ENCODE data around the gene PIGR. TPM values are rescaled to one million over a fixed set of nuclear protein-coding genes. Genes with fewer than 3 reads are reported as not detected.

Gene PIGR
- total RNA-seq, 1 experiment from 2014 or later = not detected

GRCh38 chr1:206886831-206887230, 59.4 kb downstream of the PIGR start:
- Histone ChIP-seq H4K8ac (replicated peaks; ENCODE audit: insufficient read length, low read depth, low read length) (no peak overlapping the region), H3K9me3 (ENCODE audit: control insufficient read depth, low read depth, low read length) (no peaks in the 10 kb centered on the region), H2AFZ (ENCODE audit: low read length) (no peak overlapping the region), H2BK15ac (ENCODE audit: low read depth, low read length) (no peak overlapping the region), H2AK5ac (ENCODE audit: insufficient read length, low read length) (no peak overlapping the region), H2BK12ac (ENCODE audit: insufficient read length, low read depth, low read length) (no peak overlapping the region), H3K4me2 (ENCODE audit: insufficient read depth, insufficient read length, low read length) (no peak overlapping the region), H3K23ac (ENCODE audit: insufficient read length, low read depth, low read length) (no peak overlapping the region), H3T11ph (ENCODE audit: low read length) (no peak overlapping the region), H4K20me1 (ENCODE audit: control insufficient read depth, insufficient read depth, insufficient read length) (no peaks in the 10 kb centered on the region), H3K4ac (ENCODE audit: low read depth, low read length) (no peak overlapping the region), H3K27ac (ENCODE audit: insufficient read length, low read depth, low read length) (no peak overlapping the region), H3K18ac (ENCODE audit: insufficient read length, low read depth, low read length) (no peak overlapping the region), H3K27me3 (ENCODE audit: insufficient read depth, low read length) (no peaks in the 10 kb centered on the region), H2BK20ac (ENCODE audit: low read depth, low read length, poor library complexity, severe bottlenecking) (no peak overlapping the region), H4K5ac (ENCODE audit: insufficient read length, low read depth, low read length) (no peak overlapping the region), H3K79me2 (ENCODE audit: insufficient read depth, low read length) (no peaks in the 10 kb centered on the region), H2BK120ac (ENCODE audit: low read depth, low read length, poor library complexity, severe bottlenecking) (no peak overlapping the region), H2BK5ac (ENCODE audit: insufficient read length, low read length) (no peak overlapping the region), H3K56ac (ENCODE audit: insufficient read length, low read depth, low read length) (no peak overlapping the region), H4K91ac (ENCODE audit: insufficient read length, low read depth, low read length) (no peak overlapping the region), H3K79me1 (ENCODE audit: insufficient read depth, low read depth, low read length, poor library complexity, severe bottlenecking) (no peaks in the 10 kb centered on the region), H3K4me1 (ENCODE audit: insufficient read depth, low read length) (peaks cover 6% of the 10 kb centered on the region), H3K23me2 (ENCODE audit: insufficient read length, low read depth, low read length, poor library complexity, severe bottlenecking) (no peaks in the 10 kb centered on the region), H3K9ac (ENCODE audit: extremely low read depth, insufficient read length, low read length) (no peak overlapping the region), H3K14ac (ENCODE audit: insufficient read depth, low read length) (no peak overlapping the region)
- Mint-ChIP-seq H3K27ac (no peak overlapping the region), H3K9me3 (peaks cover 0 to 3% of the 10 kb centered on the region in 2 experiments; a peak in 2 of 5 replicates), H3K36me3 (ENCODE audit: insufficient read depth in 1 of 3, low read depth in 3 of 3) (no peaks in the 10 kb centered on the region), H3K4me3 (no peak overlapping the region), H3K27me3 (ENCODE audit: low read depth) (peaks cover 3% of the 10 kb centered on the region), H3K4me1 (peaks cover 17 to 21% of the 10 kb centered on the region in 2 experiments)
- no peak for TF ChIP-seq CTCF (conservative IDR thresholded peaks at IDR 0.05)
- no CpG with 5 or more reads among the region's 1 CpG for WGBS (ENCODE audit: extremely low coverage, insufficient read length, low lambda C conversion rate)
- DNase-seq = no peak

All from H9 (cell line).